ENCODE measurements around the gene LRFN4. TPM values are rescaled to one million over a fixed set of nuclear protein-coding genes. Genes with fewer than 3 reads are reported as not detected.

The LRFN4 gene
- total and polyA plus RNA-seq, 7 donors, result 7.4 to 16.6 (median 10.7) TPM

- Histone ChIP-seq H3K27ac (no peak overlapping the region), H3K9me3 (no peaks in the 10 kb centered on the region), H3K36me3 (ENCODE audit: insufficient read depth in 1 of 2, low read depth in 1 of 2) (no peaks in the 10 kb centered on the region), H3K4me3 (no peak overlapping the region), H3K4me1 (peaks cover 51% of the 10 kb centered on the region), H3K27me3 (ENCODE audit: insufficient read depth in 3 of 3, low read length in 2 of 3) (no peaks in the 10 kb centered on the region)
- peak in 2 of 4 donors; percentile 29 to 37 for ATAC-seq
- 30 to 49% (median 33%) methylated on average over 14 of the region's 14 CpGs for WGBS, 3 donors
- peak in 1 of 2 donors; percentile 58 for DNase-seq
- TF ChIP-seq CTCF (IDR thresholded peaks at IDR 0.05), result no peak
- intact Hi-C loops (cut with DNase I), result loop anchor here in 1 of 2 donors (5.0 kb wide), 1 partner anchor 188 kb away; no protein-coding TSS in a partner anchor
Measured at GRCh38 chr11:66880496-66881450, 23.9 kb downstream of the LRFN4 start.

- Histone ChIP-seq H3K4me3 (no peak overlapping the region), H3K27ac (no peak overlapping the region), H3K4me1 (peaks cover 54% of the 10 kb centered on the region), H3K9me3 (no peaks in the 10 kb centered on the region), H3K27me3 (ENCODE audit: insufficient read depth in 3 of 3, low read length in 2 of 3) (no peaks in the 10 kb centered on the region), H3K36me3 (ENCODE audit: insufficient read depth in 1 of 2, low read depth in 1 of 2) (no peaks in the 10 kb centered on the region)
- ATAC-seq (no peak), DNase-seq (peak in 1 of 2 donors; percentile 42)
- intact Hi-C loops (cut with DNase I), result loop anchor here in 1 of 2 donors (5.0 kb wide), 1 partner anchor 189 kb away; no protein-coding TSS in a partner anchor
- no peak for TF ChIP-seq CTCF (IDR thresholded peaks at IDR 0.05)
- 89 to 94% (median 90%) methylated on average over 10 of the region's 10 CpGs for WGBS, 3 donors
Measured at GRCh38 chr11:66881451-66881835, 24.6 kb downstream of the LRFN4 start.

- no peaks in the 10 kb centered on the region for H3K36me3 ChIP-seq (ENCODE audit: insufficient read depth in 1 of 2, low read depth in 1 of 2)
- H3K27ac ChIP-seq, result peak overlapping the region; percentile 70
- no peak for ATAC-seq
- WGBS, 3 donors, result 74 to 92% (median 80%) methylated on average over 9 of the region's 9 CpGs
- TF ChIP-seq CTCF (IDR thresholded peaks at IDR 0.05), result no peak
- DNase-seq, result peak in 1 of 2 donors; percentile 34
- peaks cover 56% of the 10 kb centered on the region for H3K4me1 ChIP-seq
- intact Hi-C loops (cut with DNase I), result loop anchor here (2.0 to 5.0 kb wide), 2 partner anchors 187 to 190 kb away; no protein-coding TSS in a partner anchor
- no peak overlapping the region for H3K4me3 ChIP-seq
- H3K27me3 ChIP-seq (ENCODE audit: insufficient read depth in 3 of 3, low read length in 2 of 3), result no peaks in the 10 kb centered on the region
- H3K9me3 ChIP-seq, result no peaks in the 10 kb centered on the region
Measured at GRCh38 chr11:66881927-66882452, 25.1 kb downstream of the LRFN4 start.

- peak in 1 of 2 donors; percentile 59 for DNase-seq
- TF ChIP-seq CTCF (IDR thresholded peaks at IDR 0.05), result no peak
- no peaks in the 10 kb centered on the region for H3K9me3 ChIP-seq
- peak; percentile 17 to 44 (median 30) for ATAC-seq
- peak overlapping the region; percentile 70 for H3K27ac ChIP-seq
- no peaks in the 10 kb centered on the region for H3K36me3 ChIP-seq (ENCODE audit: insufficient read depth in 1 of 2, low read depth in 1 of 2)
- no peaks in the 10 kb centered on the region for H3K27me3 ChIP-seq (ENCODE audit: insufficient read depth in 3 of 3, low read length in 2 of 3)
- peak overlapping the region; percentile 46 for H3K4me3 ChIP-seq
- intact Hi-C loops (cut with DNase I), result loop anchor here (2.0 to 5.0 kb wide), 2 partner anchors 188 to 190 kb away; no protein-coding TSS in a partner anchor
- WGBS, 3 donors, result 27 to 48% (median 29%) methylated on average over 13 to 14 of the region's 14 CpGs
- peaks cover 57% of the 10 kb centered on the region for H3K4me1 ChIP-seq
Measured at GRCh38 chr11:66882561-66883015, 25.7 kb downstream of the LRFN4 start.
